Stimulated activated naive CD8-positive, alpha-beta T cell treated with anti-CD3 and anti-CD28 coated beads, Interleukin-15, Interleukin-2, amounts not matched to agents 100 U/mL and 50 U/mL, for 24 hours (primary cell): Measurements from ENCODE around the gene OXLD1.
"Not testable (repeated sequence)": the region's sequence is repeated elsewhere in the genome, so short reads cannot be mapped to it uniquely, and the experiment has no call there.

Experiments used
- ATAC-seq: fragments of 150-1000 bp; cut with Tn5 transposase; one replicate; pipeline ENCODE4 v1.10.0; 2021
- DNase-seq: peaks from one replicate; pipeline ENCODE4 v3.0.0; 2021

OXLD1 gene

DNA sequence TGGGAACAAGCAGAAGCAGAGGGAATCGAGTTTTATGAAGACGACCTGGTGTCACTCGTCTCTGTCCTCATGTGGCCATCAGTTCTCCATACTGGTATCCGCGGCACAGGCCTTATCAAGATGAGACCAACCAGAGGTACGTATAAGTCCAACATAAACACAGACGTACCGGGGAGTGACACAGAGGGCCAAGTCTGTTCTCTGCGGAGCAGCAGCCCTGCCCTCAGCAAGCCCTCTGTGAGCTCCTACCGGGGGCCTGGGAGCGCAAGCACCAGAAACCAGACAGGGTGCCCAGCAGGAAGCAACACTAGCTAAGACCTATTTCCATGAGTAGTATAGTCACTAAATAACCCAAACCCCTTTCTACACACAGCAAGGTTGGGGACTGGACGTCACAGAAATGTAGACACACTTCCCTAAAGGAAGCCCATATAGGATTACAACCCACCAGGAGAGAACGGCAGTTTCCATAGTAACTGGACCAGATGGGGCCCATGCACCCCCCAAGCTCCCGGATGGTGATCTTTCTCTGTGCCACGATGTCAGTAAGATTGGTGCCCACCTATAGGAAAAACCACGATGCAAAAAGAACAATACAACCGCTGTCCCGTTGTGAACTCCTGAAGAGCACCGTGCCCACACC is 16.3 kb upstream of the OXLD1 start:
- no peak for DNase-seq
- ATAC-seq: no peak

DNA sequence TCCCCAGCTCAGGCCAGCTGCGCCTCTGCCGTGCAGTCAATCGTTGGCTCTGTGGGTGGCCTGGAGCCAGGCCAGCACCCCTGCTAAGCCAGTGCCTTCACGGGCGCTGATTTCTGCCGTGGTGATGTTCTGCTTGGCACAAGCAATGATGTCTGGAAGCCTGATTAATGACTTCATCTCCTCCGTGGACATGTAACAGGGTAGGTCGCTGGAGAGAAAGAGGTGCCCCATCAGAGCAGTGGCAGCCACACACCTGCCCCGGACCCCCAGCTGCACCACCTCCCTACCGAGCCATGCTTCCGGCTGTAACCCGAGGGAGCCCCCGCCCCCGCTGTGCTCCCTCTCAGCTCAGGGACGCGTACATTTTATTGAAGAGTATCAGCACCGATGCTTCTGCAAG is 15.3 kb upstream of the OXLD1 start:
- ATAC-seq (no peak), DNase-seq (no peak)

DNA sequence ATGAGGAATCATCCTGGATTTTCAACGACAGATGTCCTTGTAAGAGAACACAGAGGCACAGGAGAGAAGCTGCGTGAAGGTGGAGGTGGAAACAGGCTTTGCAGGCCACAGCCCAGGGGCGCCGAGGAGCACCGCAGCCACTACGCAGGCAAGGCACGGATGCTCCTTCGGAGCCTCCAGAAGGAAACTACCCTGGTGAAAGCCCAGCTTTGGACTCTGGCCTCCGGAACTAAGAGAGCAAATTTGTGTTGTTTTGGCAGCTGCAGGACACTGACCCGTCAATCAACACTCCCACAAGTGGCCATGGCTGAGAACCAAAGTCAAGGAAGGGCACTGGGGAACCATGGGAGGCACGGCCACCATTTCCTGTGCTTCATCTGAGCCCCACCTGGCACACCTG is 13.7 kb upstream of the OXLD1 start:
- no peak for DNase-seq

DNA sequence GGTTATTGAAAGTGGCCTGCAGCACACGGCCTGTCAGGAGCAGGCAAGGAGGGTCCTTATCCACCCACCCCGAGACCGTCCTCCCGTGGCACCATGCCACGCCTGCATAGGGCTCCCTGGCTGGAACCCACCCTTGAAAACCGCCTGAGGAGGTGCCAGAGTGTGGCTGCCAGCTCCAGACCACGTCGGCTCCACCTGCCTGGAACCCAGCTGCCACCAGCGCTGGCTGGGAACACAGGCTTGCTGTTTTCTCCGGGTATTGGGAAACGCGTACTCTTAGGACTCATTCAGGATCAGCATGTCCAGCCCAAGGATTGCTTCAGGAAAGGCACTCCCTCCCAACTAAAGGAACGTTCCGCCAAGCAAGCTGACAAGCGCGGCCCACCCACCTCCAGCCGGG is 10.5 kb upstream of the OXLD1 start:
- ATAC-seq (no peak), DNase-seq (no peak)

More for the DNA sequence above, 13.7 kb upstream of the OXLD1 start:
- no peak for ATAC-seq

DNA sequence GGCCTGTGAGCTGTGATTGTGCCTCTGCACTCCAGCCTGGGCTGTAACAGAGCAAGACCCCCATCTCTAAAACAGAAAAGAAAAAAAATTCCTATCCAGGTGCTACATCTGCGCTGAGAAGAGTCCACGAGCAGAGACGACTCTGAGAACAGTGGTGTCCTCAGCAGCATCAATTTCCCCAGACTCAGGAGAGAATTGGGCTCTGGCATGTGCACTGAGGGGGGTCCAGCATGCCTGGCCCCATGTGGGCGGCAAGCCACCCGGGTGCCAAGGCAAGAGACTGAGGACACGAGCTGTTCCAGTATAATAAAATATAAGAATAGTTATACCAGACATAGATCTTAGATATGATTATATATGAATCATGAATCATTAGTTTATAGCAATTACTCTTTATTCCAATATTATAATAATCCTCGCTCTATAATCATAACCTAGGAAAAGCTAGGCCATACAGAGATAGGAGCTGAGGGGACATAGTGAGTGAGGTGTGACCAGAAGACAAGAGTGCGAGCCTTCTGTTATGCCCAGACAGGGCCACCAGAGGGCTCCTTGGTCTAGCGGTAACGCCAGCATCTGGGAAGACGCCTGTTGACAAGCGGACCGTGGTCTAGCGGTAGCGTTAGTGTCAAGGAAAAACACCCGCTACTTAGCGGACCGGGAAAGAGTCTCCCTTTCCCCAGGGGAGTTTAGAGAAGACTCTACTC is 9.3 kb upstream of the OXLD1 start:
- not testable (repeated sequence) for DNase-seq, ATAC-seq

DNA sequence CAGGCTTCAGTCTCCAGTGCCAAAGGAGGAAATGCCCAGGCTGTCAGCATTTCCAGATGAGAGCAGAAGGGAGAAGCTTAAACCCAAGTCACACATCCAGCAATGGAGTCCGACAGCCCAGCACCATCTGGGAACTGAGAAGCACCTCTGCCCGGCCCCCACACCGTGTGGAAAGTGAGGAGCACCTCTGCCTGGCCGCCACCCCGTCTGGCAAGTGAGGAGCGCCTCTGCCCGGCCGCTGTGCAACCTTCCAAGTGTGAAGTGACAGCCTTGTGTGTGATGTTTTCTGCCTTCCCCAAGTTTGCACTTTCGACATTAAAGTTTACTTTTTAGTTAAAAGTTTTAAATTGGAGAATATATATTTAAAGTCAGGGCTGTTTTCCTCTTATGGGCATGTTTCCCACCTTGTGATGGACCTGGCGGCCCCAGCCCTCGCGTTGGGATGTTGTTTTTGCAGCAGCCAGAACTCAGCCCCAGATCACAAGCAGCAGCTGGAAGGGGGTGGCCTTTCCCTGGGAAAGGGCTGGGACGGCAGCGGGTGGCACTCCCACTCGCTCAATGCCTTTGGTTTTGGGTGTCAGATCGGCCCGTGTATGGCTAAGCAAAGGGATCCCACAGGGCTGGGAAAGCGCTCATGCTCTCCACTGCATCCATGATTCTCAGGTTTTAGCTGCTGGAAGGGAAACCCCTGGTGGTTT is 7.3 kb upstream of the OXLD1 start:
- ATAC-seq (no peak), DNase-seq (no peak)

DNA sequence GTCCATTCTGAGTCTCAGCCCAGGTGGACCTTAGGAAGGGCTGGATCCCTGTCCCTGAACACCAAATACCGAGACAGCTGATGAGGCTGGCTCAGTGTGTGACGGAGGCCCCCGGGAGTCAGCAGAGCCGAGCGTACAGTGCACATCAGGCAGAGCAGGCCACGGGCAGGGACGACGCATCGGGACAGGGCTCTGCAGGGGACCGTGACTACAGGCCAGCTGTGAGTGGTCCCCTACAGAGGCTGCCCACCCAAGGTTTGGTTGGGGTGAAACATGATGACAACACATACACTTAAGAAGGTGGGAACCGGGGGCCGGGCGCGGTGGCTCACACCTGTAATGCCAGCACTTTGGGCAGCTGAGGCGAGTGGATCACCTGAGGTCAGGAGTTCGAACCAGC is 6.5 kb upstream of the OXLD1 start:
- no peak for DNase-seq
- ATAC-seq: no peak

DNA sequence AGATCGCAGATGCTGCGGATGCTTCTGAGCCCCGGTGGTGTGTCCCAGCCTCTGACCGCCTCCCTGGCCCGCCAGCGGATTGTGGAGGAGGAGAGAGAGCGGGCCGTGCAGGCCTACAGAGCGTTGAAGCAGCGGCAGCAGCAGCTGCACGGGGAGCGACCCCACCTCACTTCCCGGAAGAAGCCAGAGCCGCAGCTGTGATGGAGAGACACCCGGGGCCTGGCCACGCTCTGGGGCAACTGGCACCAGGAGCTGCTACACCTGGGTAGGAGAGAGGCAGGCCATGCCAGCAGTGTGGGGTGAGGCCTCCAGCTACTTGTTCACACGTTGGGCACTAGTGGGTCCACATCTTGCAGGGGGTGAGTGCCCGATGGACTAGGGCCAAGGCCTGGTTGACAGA is 6.1 kb upstream of the OXLD1 start:
- no peak for DNase-seq

DNA sequence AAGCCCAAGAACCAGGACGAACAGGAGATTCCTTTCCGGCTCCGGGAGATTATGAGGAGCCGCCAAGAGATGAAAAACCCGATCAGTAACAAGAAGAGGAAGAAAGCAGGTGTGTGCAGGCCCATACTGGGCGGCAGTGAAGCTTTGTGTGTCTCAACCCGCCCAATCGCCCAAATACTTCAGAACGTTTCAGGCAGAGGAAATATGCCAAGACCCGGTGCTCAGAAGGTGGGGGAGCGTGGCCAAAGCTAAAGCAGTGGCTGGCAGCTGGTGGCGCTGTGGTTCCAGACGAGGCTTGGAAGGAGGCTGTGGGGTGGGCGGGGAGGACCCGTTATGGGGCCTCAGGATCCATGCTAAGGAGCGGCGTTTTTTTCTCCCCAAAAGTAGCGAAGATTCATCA is 1.3 kb upstream of the OXLD1 start:
- DNase-seq (peak; percentile 30), ATAC-seq (no peak)

More for the DNA sequence above, 6.1 kb upstream of the OXLD1 start:
- no peak for ATAC-seq

DNA sequence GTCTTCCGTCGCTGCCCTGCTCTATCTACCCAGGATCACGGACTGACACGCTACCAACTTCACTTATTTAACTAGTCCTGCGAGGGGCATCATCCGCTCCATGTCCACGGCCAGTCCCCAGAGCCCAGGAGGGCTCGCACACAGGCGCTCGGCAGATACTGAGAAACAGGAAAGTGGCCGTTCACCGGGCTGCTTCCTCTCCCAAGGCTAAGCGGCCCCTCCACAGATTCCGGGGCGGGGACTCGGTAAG is 388 bp downstream of the OXLD1 start:
- ATAC-seq (peak; percentile 1), DNase-seq (no peak)

DNA sequence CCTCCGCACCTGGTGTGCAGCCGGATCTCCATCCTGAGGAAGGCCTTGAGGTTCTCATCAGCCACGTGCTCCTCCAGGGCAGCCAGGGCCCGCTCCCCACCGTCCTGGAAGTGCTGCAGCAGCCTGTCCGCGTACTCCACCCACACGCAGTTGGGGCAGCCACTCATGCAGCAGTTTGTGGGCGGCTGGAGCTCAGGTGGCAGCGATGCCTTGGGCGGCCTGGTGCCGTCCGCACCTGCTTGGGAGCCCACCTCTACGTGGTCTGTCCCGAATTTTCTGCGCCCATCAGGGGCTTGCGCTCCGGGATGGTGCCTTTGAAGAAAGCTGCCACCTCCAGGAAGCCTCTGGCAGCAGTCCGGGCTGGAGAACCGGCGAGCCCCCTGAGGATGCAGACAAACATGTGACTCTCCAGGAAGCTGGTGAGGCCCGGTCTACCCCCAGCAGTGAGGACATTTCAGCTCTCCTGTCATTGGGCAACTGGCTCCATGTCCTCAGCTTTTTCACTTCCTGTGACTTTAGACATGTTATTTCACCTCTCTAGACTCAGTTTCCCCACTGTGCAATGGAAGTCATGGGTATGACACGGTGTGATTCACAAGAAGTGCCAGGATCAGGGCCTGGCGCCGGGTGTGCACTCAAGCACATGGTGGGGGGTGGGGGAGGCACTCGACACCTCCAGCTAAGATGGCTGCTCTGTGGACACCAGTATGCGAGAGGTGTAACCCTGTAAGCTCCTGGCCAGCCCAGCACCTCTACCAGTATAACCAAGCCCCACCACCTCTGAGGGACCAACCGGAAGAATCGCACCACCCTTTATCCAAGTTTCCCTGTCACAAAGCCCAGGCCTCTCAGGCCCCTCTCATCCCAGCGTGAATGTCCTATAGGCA is 957 bp downstream of the OXLD1 start:
- ATAC-seq (peak; percentile 34), DNase-seq (peak; percentile 74)

DNA sequence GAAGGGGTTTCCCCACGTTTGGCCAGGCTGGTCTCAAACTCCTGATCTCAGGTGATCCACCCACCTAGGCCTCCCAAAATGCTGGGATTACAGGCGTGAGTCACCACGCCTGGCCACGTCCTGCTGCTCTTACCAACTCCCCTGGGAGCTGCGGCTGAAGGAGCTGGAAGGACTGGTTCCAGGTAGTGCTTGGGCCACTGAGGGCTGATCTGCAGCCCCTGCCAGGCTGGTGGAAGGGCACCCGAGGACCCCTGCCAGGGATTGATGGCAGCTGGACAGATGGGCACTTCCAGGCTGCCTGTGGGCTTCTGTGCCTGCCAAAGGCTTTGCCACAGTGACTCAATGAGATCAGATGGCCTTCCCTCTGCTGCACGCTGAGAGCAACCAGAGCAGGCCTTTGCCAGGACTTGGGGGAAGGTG is 2.3 kb downstream of the OXLD1 start:
- ATAC-seq: no peak
- DNase-seq: peak; percentile 26

DNA sequence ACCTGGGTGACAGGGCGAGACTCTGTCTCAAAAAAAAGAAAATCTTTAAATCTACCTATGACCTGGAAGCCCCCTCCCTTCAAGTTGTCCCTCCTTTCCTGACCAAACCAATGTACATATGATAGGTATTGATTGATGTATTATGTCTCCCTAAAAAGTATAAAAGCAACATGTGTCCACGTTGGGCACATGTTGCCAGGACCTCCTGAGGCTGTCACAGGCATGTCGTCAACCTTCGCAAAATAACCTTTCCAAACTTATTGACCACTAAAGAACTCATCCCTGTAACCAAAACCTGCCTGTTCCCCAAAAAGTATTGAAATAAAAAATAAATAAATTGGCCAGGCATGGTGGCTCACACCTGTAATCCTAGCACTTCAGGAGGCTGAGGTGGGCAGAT is 4.4 kb downstream of the OXLD1 start:
- ATAC-seq (no peak), DNase-seq (no peak)

DNA sequence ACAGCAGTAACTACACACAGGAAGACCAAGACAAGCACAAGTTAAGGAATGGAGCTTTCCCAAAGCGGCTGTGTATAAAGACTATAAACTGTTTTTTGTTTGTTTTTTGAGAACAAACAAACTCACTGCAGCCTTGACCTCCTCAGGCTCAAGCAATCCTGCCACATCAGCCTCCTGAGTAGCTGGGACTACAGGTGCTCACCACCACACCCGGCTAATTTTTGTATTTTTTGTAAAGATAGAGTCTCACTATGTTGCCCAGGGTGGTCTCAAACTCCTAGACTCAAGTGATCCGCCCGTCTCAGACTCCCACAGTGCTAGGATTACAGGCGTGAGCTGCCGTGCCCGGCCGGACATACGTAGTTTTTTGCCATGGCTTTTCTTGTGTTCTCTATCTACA is 6.0 kb downstream of the OXLD1 start:
- DNase-seq: no peak
- no peak for ATAC-seq

DNA sequence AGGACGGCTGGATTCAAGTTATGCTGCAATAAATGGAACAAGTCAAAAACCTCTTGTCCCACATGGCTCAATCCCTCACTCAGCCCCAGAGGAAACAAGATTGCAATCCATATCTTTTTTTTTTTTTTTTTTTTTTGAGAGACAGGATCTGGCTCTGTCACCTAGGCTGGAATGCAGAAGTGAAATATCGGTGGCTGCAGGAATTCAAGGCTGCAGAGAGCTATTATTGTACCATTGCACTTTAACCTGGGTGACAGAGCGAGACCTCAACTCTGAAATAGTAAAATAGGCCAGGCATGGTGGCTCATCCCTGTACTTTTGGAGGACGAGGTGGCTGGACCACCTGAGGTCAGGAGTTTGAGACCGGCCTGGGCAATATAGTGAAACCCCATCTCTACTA is 7.4 kb downstream of the OXLD1 start:
- DNase-seq: no peak
- ATAC-seq: no peak

DNA sequence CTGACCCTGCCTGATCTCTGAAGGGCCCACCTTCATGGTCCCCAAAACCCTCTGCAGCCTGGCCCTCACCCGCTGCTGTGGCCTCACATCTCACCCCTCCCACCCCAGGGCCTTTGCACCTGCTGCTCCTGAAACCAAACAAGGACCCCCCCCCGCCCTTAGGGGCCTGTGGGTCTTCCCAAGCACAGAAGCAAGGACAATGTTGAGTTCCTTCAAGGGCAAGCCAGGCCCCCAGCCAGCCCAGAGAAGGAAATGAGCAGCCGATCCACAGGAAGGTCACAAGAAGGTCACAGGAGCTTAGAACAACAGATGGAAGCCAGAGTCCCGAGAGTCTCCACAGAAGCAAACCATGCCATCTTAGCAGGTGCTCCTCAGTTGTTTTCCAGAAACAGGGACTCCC is 9.6 kb downstream of the OXLD1 start:
- DNase-seq: no peak
- ATAC-seq: no peak

DNA sequence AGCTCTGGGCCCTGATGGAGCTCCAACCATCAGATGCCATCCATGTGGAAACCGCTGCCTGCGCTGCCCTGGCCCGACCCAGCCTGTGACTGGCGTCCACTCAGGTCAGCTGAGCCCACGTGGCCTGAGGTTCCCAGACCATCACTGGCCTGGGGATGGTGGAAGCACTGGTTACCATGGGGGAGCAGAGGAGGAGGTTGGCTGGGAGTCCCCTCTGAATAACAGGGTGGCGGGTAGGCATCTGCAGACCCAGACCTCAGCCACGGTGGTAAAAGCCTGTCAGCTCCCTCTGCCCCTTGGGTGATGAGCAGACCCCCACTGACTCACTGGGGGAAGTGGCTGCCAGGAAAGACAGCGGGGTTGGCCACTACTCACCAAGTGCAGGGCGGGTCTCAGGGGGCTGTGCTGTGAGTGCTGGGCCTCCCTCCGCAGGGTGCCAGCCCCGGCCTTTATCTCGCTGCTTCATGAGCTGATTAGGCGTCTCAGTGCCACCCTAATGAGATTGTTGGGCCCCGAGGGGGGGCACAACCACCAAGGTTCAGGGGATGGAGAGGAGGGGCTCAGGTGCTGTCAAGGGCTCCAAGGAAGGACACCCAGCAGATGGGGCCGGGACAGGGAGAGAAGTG is 10.2 kb downstream of the OXLD1 start, which contains the start of gene PDE6G:
Gene PDE6G (minus strand): TSS at position 425 of the 626 bp plus-strand sequence. CDS start 3,237 bp downstream, outside the sequence.
- no peak for DNase-seq
- no peak for ATAC-seq

DNA sequence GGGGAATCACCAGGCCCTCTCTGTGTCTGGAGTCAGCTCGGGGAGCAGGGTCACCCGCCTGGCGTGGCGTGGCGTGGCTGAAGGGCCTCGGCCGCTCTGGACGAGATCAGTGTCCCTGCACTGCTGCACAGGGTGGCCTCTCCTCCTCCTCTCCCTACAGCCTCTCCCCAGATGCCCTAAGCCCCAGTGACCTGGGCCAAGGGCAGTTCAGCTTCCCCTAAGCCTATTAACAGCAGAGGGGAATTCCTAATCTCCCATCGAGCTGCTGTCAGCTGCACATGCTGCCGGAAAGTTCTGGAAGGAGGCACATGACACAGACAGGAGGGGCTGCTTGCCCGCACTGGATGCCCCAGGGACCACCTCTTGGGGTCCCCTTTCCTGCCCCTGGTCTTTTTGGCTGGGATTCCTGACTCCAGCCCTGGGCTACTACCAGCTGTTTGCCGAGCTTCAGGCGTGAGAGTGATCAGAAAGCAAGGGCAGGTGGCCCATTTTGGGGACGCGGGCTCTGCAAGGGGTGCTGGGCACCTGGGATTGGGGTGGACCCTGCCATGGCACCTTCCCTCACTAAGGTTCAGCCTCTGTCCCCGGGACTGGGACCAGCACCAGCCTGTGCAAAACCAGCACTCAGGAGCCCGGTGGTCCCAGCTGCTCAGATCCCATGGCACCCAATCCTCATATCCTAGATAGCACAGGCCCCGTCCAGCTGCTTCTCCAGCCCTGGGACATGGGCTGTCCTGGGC is 10.9 kb downstream of the OXLD1 start:
- no peak for ATAC-seq
- no peak for DNase-seq

DNA sequence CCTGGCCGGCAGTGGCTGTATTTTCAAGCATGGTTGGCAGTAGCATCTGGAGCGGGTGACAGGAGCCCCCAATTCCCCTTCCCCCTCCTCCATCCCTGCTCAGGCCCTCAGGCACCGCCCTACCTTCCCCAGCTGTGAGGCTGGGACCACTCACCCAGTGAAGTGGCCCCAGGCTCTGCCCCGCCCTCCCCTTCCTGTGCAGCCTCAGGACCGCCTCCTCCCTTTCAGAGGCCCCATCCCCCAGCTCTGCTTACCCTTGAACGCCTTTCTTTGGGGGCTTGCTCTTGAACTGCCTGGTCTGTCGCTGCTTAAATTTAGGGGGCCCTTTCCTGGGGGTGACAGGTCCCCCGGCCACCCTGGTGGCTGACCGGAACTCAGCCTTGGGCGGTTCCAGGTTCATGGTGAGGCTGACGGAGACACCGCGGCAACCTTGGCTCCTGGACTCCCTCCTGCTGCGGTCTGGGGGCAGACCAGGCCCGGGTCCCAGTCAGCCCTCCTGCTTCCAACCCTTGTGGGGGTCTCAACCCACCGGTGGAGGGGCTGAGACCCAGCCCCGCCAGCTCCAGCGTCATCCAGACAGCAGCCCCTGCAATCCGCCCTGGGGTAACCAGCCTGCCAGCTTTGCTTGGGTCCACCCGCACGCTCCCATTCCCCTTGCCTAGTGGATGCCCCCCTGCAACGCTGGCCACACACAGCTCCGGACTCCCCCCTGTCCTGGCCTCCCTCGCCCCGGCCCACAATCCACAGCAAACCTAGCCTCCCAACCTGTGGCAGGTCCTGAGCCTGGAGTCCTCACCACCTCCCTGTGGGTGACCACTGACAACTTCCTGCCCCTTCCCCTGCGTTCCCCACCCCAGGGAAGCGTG is 13.3 kb downstream of the OXLD1 start:
- DNase-seq: peak; percentile 40
- peak; percentile 47 for ATAC-seq

DNA sequence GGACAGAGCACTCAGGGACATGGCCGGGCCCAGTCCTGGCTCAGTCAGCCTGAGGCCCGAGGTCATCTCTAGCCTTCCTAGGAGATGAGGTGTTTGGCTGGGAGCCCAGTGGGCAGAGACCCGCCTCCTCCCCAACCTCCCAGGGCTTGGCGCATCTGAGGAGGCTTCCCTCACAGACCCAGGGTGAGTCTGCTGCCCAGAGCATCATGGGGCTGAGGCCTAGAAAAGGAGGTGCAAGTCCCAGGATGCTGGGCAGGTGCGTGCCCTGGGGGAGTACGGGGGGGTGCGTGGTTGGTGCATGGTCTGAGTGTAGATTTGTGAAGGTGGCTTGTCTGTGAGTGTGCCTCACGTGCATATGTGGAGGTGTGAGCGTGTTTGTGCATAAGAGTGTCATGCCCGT is 14.7 kb downstream of the OXLD1 start:
- DNase-seq: no peak
- no peak for ATAC-seq
